OCI-LY7 (cell line): Measurements from ENCODE around the gene TUSC2. TPM values are rescaled to one million over a fixed set of nuclear protein-coding genes. Genes with fewer than 3 reads are reported as not detected.

Experiments
- BruUV-seq: library from RNA; stranded (reverse); fragments of 400-500 nt; replicated peaks from 2 replicates; lab custom pipeline; 2021; lab: Mats Ljungman, UMichigan
- CTCF ChIA-PET: fragments of 300-600 bp; sonication (Branson Sonifier 250); formaldehyde crosslinking; loops from one replicate; lab custom pipeline; 2022; ENCODE audit warnings: antibody characterized with exemption; ENCODE audit not compliant: unreplicated experiment; lab: Charles Lee
- POLR2A ChIA-PET: fragments of 300-600 bp; sonication (Branson Sonifier 250); formaldehyde crosslinking; loops from one replicate; lab custom pipeline; 2022; ENCODE audit warnings: antibody characterized with exemption; lab: Charles Lee
- DNase-seq: peaks from one replicate; pipeline ENCODE4 v3.0.0-alpha.2; 2015; ENCODE audit warnings: low spot score
- H2AFZ ChIP-seq: fragments of 200-600 bp; sonication (generic), shearing (Covaris generic); 2 replicates; pipeline ENCODE4 v1.6.1; 2014; ENCODE audit warnings: mild to moderate bottlenecking, antibody characterized with exemption, low read length, moderate library complexity
- H3K27ac ChIP-seq: fragments of 200-600 bp; sonication (generic); 2 replicates; pipeline ENCODE4 v1.5.1; 2014; ENCODE audit warnings: mixed run types, low read depth, mild to moderate bottlenecking, moderate library complexity, low read length, inconsistent platforms; ENCODE audit not compliant: poor library complexity, severe bottlenecking
- H3K36me3 ChIP-seq: fragments of 200-600 bp; sonication (generic); 2 replicates; pipeline ENCODE4 v1.6.1; 2014; ENCODE audit warnings: mild to moderate bottlenecking, antibody characterized with exemption, low read length, moderate library complexity, mixed read lengths; ENCODE audit not compliant: insufficient read depth
- H3K4me1 ChIP-seq: fragments of 200-600 bp; sonication (generic); 2 replicates; pipeline ENCODE4 v1.5.1; 2014; ENCODE audit warnings: mild to moderate bottlenecking, low read length; ENCODE audit not compliant: insufficient read depth, poor library complexity, severe bottlenecking
- H3K4me2 ChIP-seq: fragments of 200-600 bp; sonication (generic); 2 replicates; pipeline ENCODE4 v1.6.1; 2014; ENCODE audit warnings: mild to moderate bottlenecking, low read length
- H3K4me3 ChIP-seq: fragments of 200-600 bp; sonication (generic); 2 replicates; pipeline ENCODE4 v1.5.1; 2014; ENCODE audit warnings: mild to moderate bottlenecking, low read depth, low read length; ENCODE audit not compliant: poor library complexity, severe bottlenecking
- H3K79me2 ChIP-seq: fragments of 200-600 bp; sonication (generic); 2 replicates; pipeline ENCODE4 v1.6.1; 2016; ENCODE audit warnings: low read depth, mild to moderate bottlenecking, low read length, moderate library complexity, mixed read lengths; ENCODE audit not compliant: insufficient read depth
- H3K9me2 ChIP-seq: fragments of 200-600 bp; sonication (generic); 2 replicates; pipeline ENCODE4 v1.6.1; 2016; ENCODE audit warnings: mild to moderate bottlenecking, low read length, mixed read lengths; ENCODE audit not compliant: insufficient read depth
- H3K9me3 ChIP-seq: fragments of 200-600 bp; sonication (generic); 2 replicates; pipeline ENCODE4 v1.6.1; 2014; ENCODE audit warnings: mild to moderate bottlenecking, mixed run types, low read length, mixed read lengths
- H4K20me1 ChIP-seq: fragments of 200-600 bp; sonication (generic); 2 replicates; pipeline ENCODE4 v1.6.1; 2014; ENCODE audit warnings: mild to moderate bottlenecking, antibody characterized with exemption, low read length, moderate library complexity, mixed read lengths; ENCODE audit not compliant: insufficient read depth
- EZH2phosphoT487 ChIP-seq: fragments of 200-600 bp; sonication (generic); IDR thresholded peaks from 2 replicates; pipeline ENCODE4 v1.6.1; 2018; ENCODE audit warnings: low read depth, borderline replicate concordance, mild to moderate bottlenecking, mixed run types, antibody characterized with exemption, low read length, moderate library complexity, mixed read lengths
- intact Hi-C: fragments of 100-400 bp; cut with micrococcal nuclease; formaldehyde crosslinking; loops from one replicate; pipeline ENCODE4 v1.10.0; 2022; ENCODE audit not compliant: unreplicated experiment
- total RNA-seq, 2 experiments: library from RNA; depleted of rRNA in 1 of 2; stranded (reverse); fragments of >200 nt in 1 of 2; shearing (Covaris generic) in 1 of 2; gene quantifications; 2 replicates each; pipeline ENCODE4 v1.2.3, GENCODE V29; 2014 to 2022
- TF ChIP-seq, protein P1 (sequence below): fragments of 200-600 bp; sonication (generic); conservative IDR thresholded peaks from 2 replicates; pipeline ENCODE4 v1.5.1; 2014; ENCODE audit warnings: mild to moderate bottlenecking, antibody characterized with exemption, low read length, moderate library complexity, mixed read lengths

The TUSC2 gene
- total RNA-seq, 2 experiments from 2014 or later: 20.4 to 24.5 TPM

DNA sequence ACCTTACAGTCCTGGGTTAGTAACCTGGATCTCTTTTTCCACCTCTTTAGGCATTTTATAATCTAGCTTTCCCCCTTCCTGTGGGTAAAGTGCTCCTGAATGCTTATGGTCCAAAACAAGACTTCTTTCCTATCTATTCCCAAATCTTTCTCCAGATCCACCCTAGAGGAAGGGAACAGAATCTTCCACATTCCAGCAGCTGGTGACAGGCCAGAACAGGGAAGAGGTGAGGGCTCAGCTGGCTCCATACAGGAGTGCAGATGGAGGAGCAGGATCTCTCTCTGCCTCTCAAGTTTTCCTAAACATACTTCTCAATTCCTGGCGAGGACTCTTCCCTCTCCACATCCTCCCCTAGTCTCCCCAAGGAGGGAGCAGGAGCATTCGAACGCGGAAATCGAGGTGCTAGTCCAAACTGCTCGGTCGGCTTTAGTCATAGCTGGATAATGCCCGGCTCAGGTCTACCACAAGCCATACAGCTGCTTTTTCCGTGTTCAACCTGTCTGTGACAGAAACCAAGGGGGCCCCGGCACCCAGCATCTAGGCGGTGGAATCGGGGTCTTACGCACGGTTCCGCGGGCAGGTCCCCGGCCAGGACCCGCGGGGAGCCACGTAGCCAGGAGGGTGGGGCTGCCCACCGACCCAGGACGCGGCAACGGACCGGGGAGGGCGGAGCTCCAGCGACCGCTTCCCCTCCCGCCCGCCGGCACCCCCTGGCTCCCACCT, 8.6 kb upstream of the TUSC2 start:
- Histone ChIP-seq H3K9me3 (no peaks in the 10 kb centered on the region), H3K9me2 (no peaks in the 10 kb centered on the region), H3K27ac (peak overlapping the region; percentile 86), H3K36me3 (peaks cover 45% of the 10 kb centered on the region), H3K4me1 (peaks cover 63% of the 10 kb centered on the region), H3K4me3 (peak overlapping the region; percentile 90), H4K20me1 (peaks cover 5% of the 10 kb centered on the region), H2AFZ (no peak overlapping the region), H3K4me2 (peak overlapping the region; percentile 90), H3K79me2 (peaks cover 50% of the 10 kb centered on the region)
- no peak for TF ChIP-seq EZH2phosphoT487
- TF ChIP-seq, protein P1, sequence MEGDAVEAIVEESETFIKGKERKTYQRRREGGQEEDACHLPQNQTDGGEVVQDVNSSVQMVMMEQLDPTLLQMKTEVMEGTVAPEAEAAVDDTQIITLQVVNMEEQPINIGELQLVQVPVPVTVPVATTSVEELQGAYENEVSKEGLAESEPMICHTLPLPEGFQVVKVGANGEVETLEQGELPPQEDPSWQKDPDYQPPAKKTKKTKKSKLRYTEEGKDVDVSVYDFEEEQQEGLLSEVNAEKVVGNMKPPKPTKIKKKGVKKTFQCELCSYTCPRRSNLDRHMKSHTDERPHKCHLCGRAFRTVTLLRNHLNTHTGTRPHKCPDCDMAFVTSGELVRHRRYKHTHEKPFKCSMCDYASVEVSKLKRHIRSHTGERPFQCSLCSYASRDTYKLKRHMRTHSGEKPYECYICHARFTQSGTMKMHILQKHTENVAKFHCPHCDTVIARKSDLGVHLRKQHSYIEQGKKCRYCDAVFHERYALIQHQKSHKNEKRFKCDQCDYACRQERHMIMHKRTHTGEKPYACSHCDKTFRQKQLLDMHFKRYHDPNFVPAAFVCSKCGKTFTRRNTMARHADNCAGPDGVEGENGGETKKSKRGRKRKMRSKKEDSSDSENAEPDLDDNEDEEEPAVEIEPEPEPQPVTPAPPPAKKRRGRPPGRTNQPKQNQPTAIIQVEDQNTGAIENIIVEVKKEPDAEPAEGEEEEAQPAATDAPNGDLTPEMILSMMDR: no peak
- intact Hi-C loops: loop anchor here (5.0 kb wide), 2 partner anchors 39 to 99 kb away; partner anchors contain the start of genes GNAI2, HYAL3 and NAA80
- POLR2A ChIA-PET: interaction anchor here (0.6 to 3.2 kb wide), 16 partner anchors 8 to 108 kb away, joined by 3 to 28 read pairs (median 4); partner anchors contain the start of genes CYB561D2, HYAL3, IFRD2 and NAA80
- BruUV-seq: TSS peak; percentile 63
- CTCF ChIA-PET: interaction anchor here (0.6 to 1.7 kb wide), 8 partner anchors 10 to 110 kb away, joined by 3 to 7 read pairs (median 3); partner anchors contain the start of genes HYAL3 and NAA80
- DNase-seq: no peak

DNA sequence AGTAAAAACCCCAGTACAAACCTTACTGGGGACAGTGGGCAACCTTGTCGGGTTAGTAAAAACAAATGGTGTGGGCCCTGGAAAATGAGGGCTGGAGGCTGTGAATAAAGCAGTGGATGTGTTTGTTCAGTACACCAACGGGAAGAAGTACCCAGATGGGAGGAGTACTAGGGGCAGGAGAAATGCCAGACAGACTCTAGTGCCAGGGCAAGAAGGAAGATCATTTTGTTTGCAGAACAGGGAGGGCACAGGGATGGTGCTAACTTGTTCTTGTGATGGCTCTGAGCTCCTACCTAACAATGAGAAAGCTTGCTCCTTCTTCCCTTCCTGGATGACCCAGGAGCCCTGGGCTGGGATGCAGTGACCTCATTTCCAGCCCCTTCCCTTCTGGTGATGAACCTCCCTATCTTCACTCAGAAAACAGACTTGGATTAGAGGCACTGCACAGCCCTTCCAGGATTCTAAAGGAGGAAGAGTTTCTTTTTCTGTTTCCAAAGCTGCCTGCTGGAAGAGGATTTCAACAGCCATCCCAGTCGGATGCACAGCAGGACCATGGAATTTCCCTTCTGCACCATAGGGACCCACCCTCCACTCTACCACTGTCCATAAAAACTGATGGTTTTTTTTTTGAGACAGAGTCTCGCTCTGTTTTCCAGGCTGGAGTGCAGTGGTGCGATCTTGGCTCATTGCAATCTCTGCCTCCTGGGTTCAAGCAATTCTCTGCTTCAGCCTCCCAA, 6.5 kb upstream of the TUSC2 start:
- H3K4me2 ChIP-seq: peak overlapping the region; percentile 90
- peaks cover 46% of the 10 kb centered on the region for H3K4me1 ChIP-seq
- TF ChIP-seq EZH2phosphoT487: no peak
- TF ChIP-seq, protein P1: no peak
- H3K36me3 ChIP-seq: peaks cover 66% of the 10 kb centered on the region
- POLR2A ChIA-PET: interaction anchor here (1.0 to 1.8 kb wide), 2 partner anchors 14 to 16 kb away, joined by 5 to 6 read pairs; partner anchors contain the start of genes CYB561D2 and NPRL2
- H3K79me2 ChIP-seq: peaks cover 50% of the 10 kb centered on the region
- CTCF ChIA-PET: no interaction called here
- H3K27ac ChIP-seq: peak overlapping the region; percentile 37
- no peaks in the 10 kb centered on the region for H3K9me3 ChIP-seq
- H3K4me3 ChIP-seq: peak overlapping the region; percentile 32
- no peak overlapping the region for H2AFZ ChIP-seq
- H3K9me2 ChIP-seq: no peaks in the 10 kb centered on the region
- H4K20me1 ChIP-seq: peaks cover 5% of the 10 kb centered on the region
- intact Hi-C loops: loop anchor here (5.0 kb wide), 2 partner anchors 37 to 97 kb away; partner anchors contain the start of genes GNAI2, HYAL3 and NAA80
- no TSS peak for BruUV-seq
- no peak for DNase-seq
